Gastroesophageal sphincter (tissue), 3 donors: ENCODE data around the gene PTPRG.

Experiments used
- CTCF ChIP-seq, 4 experiments: fragments of 200-600 bp in 2 of 4; fragments of 450-650 bp in 2 of 4; sonication (generic) in 1 of 4; IDR thresholded peaks; one replicate each; pipeline ENCODE4 v1.5.1; 2017 to 2019; ENCODE audit warnings: antibody characterized with exemption in 4 of 4, mild to moderate bottlenecking in 2 of 4, moderate library complexity in 2 of 4
- EP300 ChIP-seq: sonication (generic); formaldehyde crosslinking; IDR thresholded peaks from one replicate; pipeline ENCODE4 v1.6.1; 2017; ENCODE audit warnings: antibody characterized with exemption, mild to moderate bottlenecking
- POLR2A ChIP-seq, 2 donors: fragments of 450-650 bp; IDR thresholded peaks; one replicate each; pipeline ENCODE4 v1.6.1; 2017; ENCODE audit warnings: antibody characterized with exemption in 2 of 2, mild to moderate bottlenecking in 2 of 2, moderate library complexity in 1 of 2
- POLR2AphosphoS5 ChIP-seq: sonication (generic); formaldehyde crosslinking; IDR thresholded peaks from one replicate; pipeline ENCODE4 v1.6.1; 2017; ENCODE audit warnings: antibody characterized with exemption

DNA sequence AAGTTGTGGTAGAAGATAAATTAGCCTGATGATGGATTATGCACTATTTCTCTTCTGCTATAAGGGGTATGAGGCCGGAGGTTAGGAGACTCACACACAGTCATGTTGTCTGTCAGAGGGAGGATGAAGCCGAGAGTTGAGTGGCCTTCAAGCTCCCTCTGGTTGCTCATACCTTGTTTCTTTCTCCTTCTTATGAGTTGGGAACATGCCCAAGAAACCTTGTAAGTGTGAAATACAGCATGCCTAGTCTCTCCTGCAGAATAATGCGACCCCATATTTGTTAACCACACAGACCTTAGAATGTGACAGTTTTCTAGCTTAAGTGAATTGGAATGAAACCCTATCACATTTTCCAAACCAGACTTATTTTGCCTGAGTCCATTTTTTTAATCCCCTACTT lies 366.7 kb downstream of the PTPRG start:
- TF ChIP-seq CTCF (IDR thresholded peaks at IDR 0.05) = no peak
- TF ChIP-seq POLR2A (IDR thresholded peaks at IDR 0.05) = no peak
- no peak for TF ChIP-seq POLR2AphosphoS5
- TF ChIP-seq EP300 = no peak
